Measurements from ENCODE around the gene CRIP2. TPM values are rescaled to one million over a fixed set of nuclear protein-coding genes. Genes with fewer than 3 reads are reported as not detected.

The CRIP2 gene
- total and polyA plus RNA-seq, 2 of the 13 experiments (the other 11 are each of a cell fraction or from before 2014, with no cell fraction given) = 31.6 to 37.9 TPM

DNA sequence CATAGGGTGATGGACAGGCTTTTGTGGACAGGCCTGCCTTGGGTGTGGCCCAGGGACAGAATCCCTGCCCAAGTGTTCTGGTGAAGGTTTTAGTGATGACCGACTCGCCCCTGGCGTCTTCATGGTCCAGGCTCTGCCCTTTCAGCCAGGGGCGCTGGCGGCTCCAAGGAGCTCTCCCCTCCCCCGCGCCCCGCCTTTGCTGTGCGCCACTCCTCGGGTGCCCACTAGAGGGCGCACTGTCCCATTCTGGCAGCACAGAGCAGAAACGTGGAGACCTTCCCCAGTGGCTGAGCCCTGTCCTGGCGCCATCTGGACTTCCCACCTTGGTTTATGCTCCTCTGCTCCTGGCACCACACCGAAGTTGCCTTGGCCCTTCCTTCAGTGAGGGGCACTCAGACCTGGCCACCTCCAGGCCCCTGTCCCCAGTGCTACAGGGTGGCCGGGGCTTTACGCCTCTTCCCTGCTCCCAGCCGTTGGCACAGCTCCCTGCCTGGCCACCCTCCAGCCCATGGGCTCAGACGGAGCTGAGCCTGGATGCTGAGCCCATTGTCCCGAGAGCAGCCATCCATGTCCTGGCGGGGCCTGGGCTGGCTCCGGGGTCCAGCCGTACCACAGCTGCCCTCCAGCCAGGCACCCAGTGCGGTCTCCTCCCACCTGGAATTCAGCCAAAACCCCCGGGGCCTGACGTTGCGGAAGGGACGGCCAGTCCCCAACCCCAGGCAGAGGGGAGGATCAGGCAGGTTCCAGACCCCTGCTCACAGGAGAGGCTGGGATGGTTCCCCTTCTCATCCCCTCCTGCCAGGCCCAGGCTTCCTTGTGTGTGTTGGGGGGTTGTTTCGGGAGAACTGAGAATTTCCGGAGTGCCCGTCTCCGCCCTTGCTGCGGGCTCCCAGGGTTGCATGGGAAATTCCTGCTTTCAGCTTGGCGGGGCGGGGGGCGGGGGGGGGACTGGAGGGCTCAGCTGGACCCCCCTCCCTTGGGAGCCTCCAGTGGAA, 6.5 kb downstream of the CRIP2 start (continued):
- TF ChIP-seq, protein P1, sequence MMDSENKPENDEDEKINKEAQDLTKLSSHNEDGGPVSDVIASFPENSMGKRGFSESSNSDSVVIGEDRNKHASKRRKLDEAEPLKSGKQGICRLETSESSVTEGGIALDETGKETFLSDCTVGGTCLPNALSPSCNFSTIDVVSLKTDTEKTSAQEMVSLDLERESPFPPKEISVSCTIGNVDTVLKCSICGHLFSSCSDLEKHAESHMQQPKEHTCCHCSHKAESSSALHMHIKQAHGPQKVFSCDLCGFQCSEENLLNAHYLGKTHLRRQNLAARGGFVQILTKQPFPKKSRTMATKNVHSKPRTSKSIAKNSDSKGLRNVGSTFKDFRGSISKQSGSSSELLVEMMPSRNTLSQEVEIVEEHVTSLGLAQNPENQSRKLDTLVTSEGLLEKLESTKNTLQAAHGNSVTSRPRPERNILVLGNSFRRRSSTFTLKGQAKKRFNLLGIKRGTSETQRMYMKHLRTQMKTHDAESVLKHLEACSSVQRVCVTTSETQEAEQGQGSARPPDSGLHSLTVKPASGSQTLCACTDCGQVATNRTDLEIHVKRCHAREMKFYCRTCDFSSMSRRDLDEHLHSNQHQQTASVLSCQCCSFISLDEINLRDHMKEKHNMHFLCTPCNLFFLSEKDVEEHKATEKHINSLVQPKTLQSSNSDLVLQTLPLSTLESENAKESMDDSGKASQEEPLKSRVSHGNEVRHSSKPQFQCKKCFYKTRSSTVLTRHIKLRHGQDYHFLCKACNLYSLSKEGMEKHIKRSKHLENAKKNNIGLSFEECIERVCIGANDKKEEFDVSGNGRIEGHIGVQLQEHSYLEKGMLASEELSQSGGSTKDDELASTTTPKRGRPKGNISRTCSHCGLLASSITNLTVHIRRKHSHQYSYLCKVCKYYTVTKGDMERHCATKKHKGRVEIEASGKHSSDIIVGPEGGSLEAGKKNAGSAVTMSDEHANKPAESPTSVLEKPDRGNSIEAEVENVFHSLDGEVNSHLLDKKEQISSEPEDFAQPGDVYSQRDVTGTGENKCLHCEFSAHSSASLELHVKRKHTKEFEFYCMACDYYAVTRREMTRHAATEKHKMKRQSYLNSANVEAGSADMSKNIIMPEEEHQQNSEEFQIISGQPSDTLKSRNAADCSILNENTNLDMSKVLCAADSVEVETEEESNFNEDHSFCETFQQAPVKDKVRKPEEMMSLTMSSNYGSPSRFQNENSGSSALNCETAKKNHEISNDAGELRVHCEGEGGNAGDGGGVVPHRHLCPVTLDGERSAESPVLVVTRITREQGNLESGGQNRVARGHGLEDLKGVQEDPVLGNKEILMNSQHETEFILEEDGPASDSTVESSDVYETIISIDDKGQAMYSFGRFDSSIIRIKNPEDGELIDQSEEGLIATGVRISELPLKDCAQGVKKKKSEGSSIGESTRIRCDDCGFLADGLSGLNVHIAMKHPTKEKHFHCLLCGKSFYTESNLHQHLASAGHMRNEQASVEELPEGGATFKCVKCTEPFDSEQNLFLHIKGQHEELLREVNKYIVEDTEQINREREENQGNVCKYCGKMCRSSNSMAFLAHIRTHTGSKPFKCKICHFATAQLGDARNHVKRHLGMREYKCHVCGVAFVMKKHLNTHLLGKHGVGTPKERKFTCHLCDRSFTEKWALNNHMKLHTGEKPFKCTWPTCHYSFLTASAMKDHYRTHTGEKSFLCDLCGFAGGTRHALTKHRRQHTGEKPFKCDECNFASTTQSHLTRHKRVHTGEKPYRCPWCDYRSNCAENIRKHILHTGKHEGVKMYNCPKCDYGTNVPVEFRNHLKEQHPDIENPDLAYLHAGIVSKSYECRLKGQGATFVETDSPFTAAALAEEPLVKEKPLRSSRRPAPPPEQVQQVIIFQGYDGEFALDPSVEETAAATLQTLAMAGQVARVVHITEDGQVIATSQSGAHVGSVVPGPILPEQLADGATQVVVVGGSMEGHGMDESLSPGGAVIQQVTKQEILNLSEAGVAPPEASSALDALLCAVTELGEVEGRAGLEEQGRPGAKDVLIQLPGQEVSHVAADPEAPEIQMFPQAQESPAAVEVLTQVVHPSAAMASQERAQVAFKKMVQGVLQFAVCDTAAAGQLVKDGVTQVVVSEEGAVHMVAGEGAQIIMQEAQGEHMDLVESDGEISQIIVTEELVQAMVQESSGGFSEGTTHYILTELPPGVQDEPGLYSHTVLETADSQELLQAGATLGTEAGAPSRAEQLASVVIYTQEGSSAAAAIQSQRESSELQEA (CRISPR knock-in tag; IDR thresholded peaks at IDR 0.05; ENCODE audit: not compliant biosample characterization) = peak; percentile 69
- TF ChIP-seq CBFB (CRISPR knock-in tag; IDR thresholded peaks at IDR 0.05) (0 out of 2 replicates have a peak, but pooled peaks have one; percentile 67), ZNF281 (CRISPR knock-in tag; IDR thresholded peaks at IDR 0.05; ENCODE audit: borderline replicate concordance) (peak; percentile 93), NR2F6 (IDR thresholded peaks at IDR 0.05) (no peak), NR2F6 (CRISPR knock-in tag; IDR thresholded peaks at IDR 0.05) (peak; percentile 38; the same call in 1 of the 2 replicates), HNF1B (CRISPR knock-in tag; IDR thresholded peaks at IDR 0.05) (peak; percentile 85), ZNF816 (CRISPR knock-in tag; IDR thresholded peaks at IDR 0.05; ENCODE audit: borderline replicate concordance) (no peak; the same call in 1 of the 2 replicates)
- TF ChIP-seq, protein P2, sequence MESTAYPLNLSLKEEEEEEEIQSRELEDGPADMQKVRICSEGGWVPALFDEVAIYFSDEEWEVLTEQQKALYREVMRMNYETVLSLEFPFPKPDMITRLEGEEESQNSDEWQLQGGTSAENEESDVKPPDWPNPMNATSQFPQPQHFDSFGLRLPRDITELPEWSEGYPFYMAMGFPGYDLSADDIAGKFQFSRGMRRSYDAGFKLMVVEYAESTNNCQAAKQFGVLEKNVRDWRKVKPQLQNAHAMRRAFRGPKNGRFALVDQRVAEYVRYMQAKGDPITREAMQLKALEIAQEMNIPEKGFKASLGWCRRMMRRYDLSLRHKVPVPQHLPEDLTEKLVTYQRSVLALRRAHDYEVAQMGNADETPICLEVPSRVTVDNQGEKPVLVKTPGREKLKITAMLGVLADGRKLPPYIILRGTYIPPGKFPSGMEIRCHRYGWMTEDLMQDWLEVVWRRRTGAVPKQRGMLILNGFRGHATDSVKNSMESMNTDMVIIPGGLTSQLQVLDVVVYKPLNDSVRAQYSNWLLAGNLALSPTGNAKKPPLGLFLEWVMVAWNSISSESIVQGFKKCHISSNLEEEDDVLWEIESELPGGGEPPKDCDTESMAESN (CRISPR knock-in tag; conservative IDR thresholded peaks at IDR 0.05) = peak; percentile 82

Data from HepG2 (cell line).